K562 (cell line): ENCODE data around the gene SLC34A3. TPM values are rescaled to one million over a fixed set of nuclear protein-coding genes. Genes with fewer than 3 reads are reported as not detected.

Experiments used
- ARNT ChIP-seq, 2 experiments: fragments of 450-650 bp; IDR thresholded peaks; 2 replicates each; pipeline ENCODE4 v1.6.1; 2016; ENCODE audit warnings: mild to moderate bottlenecking in 1 of 2
- C11orf30 ChIP-seq: fragments of 450-650 bp; IDR thresholded peaks from 2 replicates; pipeline ENCODE4 v1.6.1; 2016; ENCODE audit warnings: low read depth, mild to moderate bottlenecking
- CCNT2 ChIP-seq: IDR thresholded peaks from 2 replicates; pipeline ENCODE4 v1.6.1; 2011; ENCODE audit warnings: borderline replicate concordance, low read depth, mild to moderate bottlenecking, moderate library complexity, mixed read lengths, low read length; ENCODE audit not compliant: insufficient read length; ENCODE audit errors: extremely low read depth
- E2F3 ChIP-seq: fragments of 250-450 bp; sonication (Bioruptor Pico); IDR thresholded peaks from 2 replicates; pipeline ENCODE4 v1.4.0; 2020; ENCODE audit warnings: mild to moderate bottlenecking
- FOXA1 ChIP-seq: fragments of 450-650 bp; IDR thresholded peaks from 2 replicates; pipeline ENCODE4 v1.6.1; 2016; ENCODE audit warnings: mild to moderate bottlenecking, borderline replicate concordance
- FUS ChIP-seq: fragments of 200-400 bp; formaldehyde crosslinking; optimal IDR thresholded peaks from 2 replicates; pipeline ENCODE3; 2017; ENCODE audit warnings: low read depth, low read length
- GATAD2A ChIP-seq: fragments of 450-650 bp; IDR thresholded peaks from 2 replicates; pipeline ENCODE4 v1.6.1; 2017
- HBP1 ChIP-seq: fragments of 450-650 bp; formaldehyde crosslinking; IDR thresholded peaks from 2 replicates; pipeline ENCODE4 v1.4.0; 2022; ENCODE audit warnings: missing genetic modification characterization
- HOXB6 ChIP-seq: fragments of 250-450 bp; sonication (Bioruptor Pico); IDR thresholded peaks from 2 replicates; pipeline ENCODE4 v1.5.1; 2022; ENCODE audit warnings: mild to moderate bottlenecking, borderline replicate concordance
- JUN ChIP-seq, 2 experiments: sonication (generic) in 1 of 2; formaldehyde crosslinking in 1 of 2; IDR thresholded peaks; 2 replicates each; pipeline versions ENCODE4 v1.6.1 to v1.8.0; 2012 to 2022; ENCODE audit warnings: borderline replicate concordance in 2 of 2, mild to moderate bottlenecking in 2 of 2, improper control_type of control experiment in 1 of 2, low read depth in 1 of 2, low read length in 1 of 2, missing genetic modification reagents in 1 of 2
- NR4A1 ChIP-seq, 2 experiments: fragments of 250-450 bp in 1 of 2; fragments of 450-650 bp in 1 of 2; sonication (Bioruptor Pico) in 1 of 2; IDR thresholded peaks; 2 replicates each; pipeline versions ENCODE4 v1.4.0 to v1.6.1; 2016 to 2020; ENCODE audit warnings: mild to moderate bottlenecking in 2 of 2, missing compliant biosample characterization in 1 of 2, missing genetic modification characterization in 1 of 2, moderate library complexity in 1 of 2
- SETDB1 ChIP-seq: IDR thresholded peaks from one replicate; pipeline ENCODE4 v1.6.1; 2012; ENCODE audit warnings: low read length, control low read depth, inconsistent platforms
- SRF ChIP-seq, 2 experiments: fragments of 250-450, 450-650 bp in 1 of 2; sonication (Bioruptor Pico) in 1 of 2; sonication (generic) in 1 of 2; formaldehyde crosslinking; IDR thresholded peaks; 2 replicates each; pipeline versions ENCODE4 v1.5.0 to v1.5.1; 2020 to 2022; ENCODE audit warnings: mild to moderate bottlenecking in 1 of 2, missing genetic modification reagents in 1 of 2
- THRB ChIP-seq: fragments of 450-650 bp; formaldehyde crosslinking; conservative IDR thresholded peaks from 2 replicates; pipeline ENCODE4 v1.4.0; 2022; ENCODE audit warnings: mild to moderate bottlenecking, missing genetic modification characterization
- TOE1 ChIP-seq, 2 experiments: fragments of 450-650 bp in 1 of 2; sonication (generic) in 1 of 2; formaldehyde crosslinking in 1 of 2; IDR thresholded peaks; 2 replicates each; pipeline versions ENCODE4 v1.7.1 to v1.8.0; 2016 to 2022; ENCODE audit warnings: borderline replicate concordance in 2 of 2, mild to moderate bottlenecking in 2 of 2, antibody characterized with exemption in 1 of 2, inconsistent platforms in 1 of 2, low read depth in 1 of 2, missing genetic modification reagents in 1 of 2, moderate library complexity in 1 of 2
- ZNF143 ChIP-seq: sonication (generic); formaldehyde crosslinking; IDR thresholded peaks from 2 replicates; pipeline ENCODE4 v1.9.0; 2022; ENCODE audit warnings: mild to moderate bottlenecking, missing genetic modification reagents
- polyA plus RNA-seq, 8 experiments: library from polyadenylated mRNA; depleted of rRNA in 4 of 8; stranded (reverse) in 5 of 8; unstranded in 3 of 8; fragments of >200 nt; fragmentation: Nextera tagmentation in 2 of 8; fragmentation: Illumina TruSeq in 1 of 8; extraction: Ambion mirVana in 2 of 8; extraction: Trizol in 1 of 8; gene quantifications; 2 replicates each; pipeline versions ENCODE4 v1.2.1 to v1.2.3, GENCODE V29; 2011 to 2014; ENCODE audit warnings: inconsistent platforms in 1 of 8, missing spikeins in 1 of 8
- total RNA-seq, 7 experiments: library from RNA; depleted of rRNA in 6 of 7; stranded (reverse); fragments of >200 nt in 6 of 7; fragmentation: Illumina TruSeq in 2 of 7; extraction: Trizol in 2 of 7; gene quantifications; 2 replicates each; pipeline versions ENCODE4 v1.2.1 to v1.2.3, GENCODE V29; 2011 to 2021; ENCODE audit warnings: low replicate concordance in 1 of 7
- TF ChIP-seq, protein P1 (sequence below), 2 experiments: fragments of 450-650 bp; conservative IDR thresholded peaks; 2 replicates each; pipeline ENCODE4 v1.6.1; 2017; ENCODE audit warnings: mild to moderate bottlenecking in 2 of 2, moderate library complexity in 2 of 2
- TF ChIP-seq, protein P2 (sequence below): fragments of 250-450 bp; sonication (Bioruptor Pico); IDR thresholded peaks from 2 replicates; pipeline ENCODE4 v1.5.0; 2021

SLC34A3 gene
- total and polyA plus RNA-seq, 9 of the 15 experiments (the other 6 are each of a cell fraction or from before 2014, with no cell fraction given), result not detected

- TF ChIP-seq JUN (IDR thresholded peaks at IDR 0.05; ENCODE audit: borderline replicate concordance, low read depth, low read length) (no peak), JUN (CRISPR knock-in tag; IDR thresholded peaks at IDR 0.05; ENCODE audit: borderline replicate concordance) (0 out of 2 replicates have a peak, but pooled peaks have one; percentile 21), E2F3 (CRISPR knock-in tag) (no peak), THRB (CRISPR knock-in tag) (peak; percentile 95), GATAD2A (peak; percentile 35; the same call in 1 of the 2 replicates), C11orf30 (peak; percentile 97), NR4A1 (CRISPR knock-in tag; IDR thresholded peaks at IDR 0.05) (no peak), NR4A1 (tag; IDR thresholded peaks at IDR 0.05) (no peak), CCNT2 (no peak), TOE1 (IDR thresholded peaks at IDR 0.05; ENCODE audit: borderline replicate concordance) (peak; percentile 65; the same call in 1 of the 2 replicates), TOE1 (CRISPR knock-in tag; IDR thresholded peaks at IDR 0.05; ENCODE audit: borderline replicate concordance, low read depth) (no peak), HBP1 (CRISPR knock-in tag) (peak; percentile 90; the same call in 1 of the 2 replicates), FUS (no peak), SRF (CRISPR knock-in tag; IDR thresholded peaks at IDR 0.05) (no peak), ZNF143 (CRISPR knock-in tag) (0 out of 2 replicates have a peak, but pooled peaks have one; percentile 9), SETDB1 (no peak), HOXB6 (CRISPR knock-in tag) (no peak), FOXA1 (no peak), ARNT (IDR thresholded peaks at IDR 0.05) (peak; percentile 47 to 90; a peak in 2 of 4 replicates)
- TF ChIP-seq, protein P1, sequence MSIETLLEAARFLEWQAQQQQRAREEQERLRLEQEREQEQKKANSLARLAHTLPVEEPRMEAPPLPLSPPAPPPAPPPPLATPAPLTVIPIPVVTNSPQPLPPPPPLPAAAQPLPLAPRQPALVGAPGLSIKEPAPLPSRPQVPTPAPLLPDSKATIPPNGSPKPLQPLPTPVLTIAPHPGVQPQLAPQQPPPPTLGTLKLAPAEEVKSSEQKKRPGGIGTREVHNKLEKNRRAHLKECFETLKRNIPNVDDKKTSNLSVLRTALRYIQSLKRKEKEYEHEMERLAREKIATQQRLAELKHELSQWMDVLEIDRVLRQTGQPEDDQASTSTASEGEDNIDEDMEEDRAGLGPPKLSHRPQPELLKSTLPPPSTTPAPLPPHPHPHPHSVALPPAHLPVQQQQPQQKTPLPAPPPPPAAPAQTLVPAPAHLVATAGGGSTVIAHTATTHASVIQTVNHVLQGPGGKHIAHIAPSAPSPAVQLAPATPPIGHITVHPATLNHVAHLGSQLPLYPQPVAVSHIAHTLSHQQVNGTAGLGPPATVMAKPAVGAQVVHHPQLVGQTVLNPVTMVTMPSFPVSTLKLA (conservative IDR thresholded peaks at IDR 0.05), result peak; percentile 14 to 66; a peak in 2 of 4 replicates
- TF ChIP-seq, protein P2, sequence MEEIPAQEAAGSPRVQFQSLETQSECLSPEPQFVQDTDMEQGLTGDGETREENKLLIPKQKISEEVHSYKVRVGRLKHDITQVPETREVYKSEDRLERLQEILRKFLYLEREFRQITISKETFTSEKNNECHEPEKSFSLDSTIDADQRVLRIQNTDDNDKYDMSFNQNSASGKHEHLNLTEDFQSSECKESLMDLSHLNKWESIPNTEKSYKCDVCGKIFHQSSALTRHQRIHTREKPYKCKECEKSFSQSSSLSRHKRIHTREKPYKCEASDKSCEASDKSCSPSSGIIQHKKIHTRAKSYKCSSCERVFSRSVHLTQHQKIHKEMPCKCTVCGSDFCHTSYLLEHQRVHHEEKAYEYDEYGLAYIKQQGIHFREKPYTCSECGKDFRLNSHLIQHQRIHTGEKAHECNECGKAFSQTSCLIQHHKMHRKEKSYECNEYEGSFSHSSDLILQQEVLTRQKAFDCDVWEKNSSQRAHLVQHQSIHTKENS (CRISPR knock-in tag), result no peak
These were observed 38.0 kb downstream of the SLC34A3 start (continued) for GRCh38 chr9:137268538-137269201.
